RPMI7951 (cell line): ENCODE measurements around the gene AP5B1. TPM values are rescaled to one million over a fixed set of nuclear protein-coding genes. Genes with fewer than 3 reads are reported as not detected.
"Not testable (repeated sequence)": the region's sequence is repeated elsewhere in the genome, so short reads cannot be mapped to it uniquely, and the experiment has no call there.

ENCODE experiments used
- DNase-seq: peaks from one replicate; pipeline ENCODE4 v3.0.0-alpha.2; 2012; ENCODE audit warnings: low read depth
- total RNA-seq: library from RNA; depleted of rRNA; stranded (reverse); fragments of >200 nt; shearing (Covaris generic); gene quantifications from 2 replicates; pipeline ENCODE4 v1.2.3, GENCODE V29; 2014; rRNA removed

AP5B1 gene
- total RNA-seq, 1 experiment from 2014 or later = 4.2 TPM

DNA sequence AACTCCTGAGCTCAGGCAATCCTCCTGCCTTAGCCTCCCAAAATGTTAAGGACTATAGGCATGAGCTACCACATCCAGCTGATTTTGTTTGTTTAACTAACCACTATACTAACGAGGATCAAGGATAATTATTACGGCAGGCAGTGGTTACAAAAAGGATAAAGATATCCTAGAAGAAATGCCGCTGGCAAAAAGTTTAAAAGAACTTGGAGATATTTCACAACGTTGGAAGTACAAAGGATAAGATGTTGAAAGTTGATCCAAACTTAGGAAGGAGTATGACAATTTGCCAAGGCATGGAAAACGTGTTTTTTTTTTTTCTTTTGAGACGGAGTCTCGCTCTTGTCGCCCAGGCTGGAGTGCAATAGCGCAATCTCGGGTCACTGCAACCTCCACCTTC is 13.4 kb downstream of the AP5B1 start:
- peak; percentile 93 for DNase-seq

DNA sequence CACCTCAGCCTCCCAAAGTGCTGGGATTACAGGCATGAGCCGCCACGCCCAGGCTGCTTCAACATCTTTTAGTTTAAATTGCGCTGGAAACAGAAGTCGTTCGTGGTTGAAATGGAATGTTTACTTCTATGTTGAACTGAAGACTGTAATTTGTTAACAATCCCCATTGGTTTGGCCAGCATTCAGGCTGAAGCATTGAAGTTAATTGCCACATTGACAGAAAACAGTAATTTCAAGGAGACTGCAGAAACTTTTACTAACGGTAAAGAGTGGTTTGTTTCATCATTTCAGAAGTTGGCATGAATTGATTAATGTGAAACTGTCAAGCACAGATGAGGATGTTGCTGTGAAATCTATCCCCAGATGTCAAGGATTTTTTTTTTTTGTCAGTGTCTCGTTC is 14.2 kb downstream of the AP5B1 start:
- DNase-seq = peak; percentile 91

DNA sequence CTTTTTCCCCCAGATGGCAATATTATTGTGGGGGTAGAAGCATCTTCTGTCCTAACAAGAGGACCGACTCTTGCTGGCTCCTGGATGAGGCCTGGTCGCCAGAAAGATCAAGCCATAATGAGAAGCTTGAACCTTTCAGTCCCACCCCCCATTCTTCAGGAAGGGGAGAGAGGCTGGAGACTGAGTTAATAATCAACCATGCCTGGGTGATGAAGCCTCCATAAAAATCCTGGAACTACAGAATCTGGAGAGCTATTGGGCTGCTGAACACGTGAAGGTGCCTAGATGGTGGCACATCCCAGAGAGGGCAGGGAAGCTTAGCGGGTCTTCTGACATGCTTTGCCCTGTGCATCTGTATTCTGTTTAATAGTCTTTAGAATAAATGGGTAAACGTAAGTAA is 16.3 kb downstream of the AP5B1 start:
- no peak for DNase-seq

DNA sequence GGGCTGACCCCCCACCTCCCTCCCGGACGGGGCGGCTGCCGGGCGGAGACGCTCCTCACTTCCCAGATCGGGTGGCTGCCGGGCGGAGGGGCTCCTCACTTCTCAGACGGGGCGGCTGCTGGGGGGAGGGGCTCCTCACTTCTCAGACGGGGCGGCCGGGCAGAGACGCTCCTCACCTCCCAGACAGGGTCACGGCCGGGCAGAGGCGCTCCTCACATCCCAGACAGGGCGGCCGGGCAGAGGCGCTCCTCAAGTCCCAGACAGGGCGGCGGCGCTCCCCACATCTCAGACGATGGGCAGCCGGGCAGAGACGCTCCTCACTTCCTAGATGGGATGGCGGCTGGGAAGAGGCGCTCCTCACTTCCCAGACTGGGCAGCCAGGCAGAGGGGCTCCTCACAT is 18.0 kb downstream of the AP5B1 start:
- DNase-seq = not testable (repeated sequence)

DNA sequence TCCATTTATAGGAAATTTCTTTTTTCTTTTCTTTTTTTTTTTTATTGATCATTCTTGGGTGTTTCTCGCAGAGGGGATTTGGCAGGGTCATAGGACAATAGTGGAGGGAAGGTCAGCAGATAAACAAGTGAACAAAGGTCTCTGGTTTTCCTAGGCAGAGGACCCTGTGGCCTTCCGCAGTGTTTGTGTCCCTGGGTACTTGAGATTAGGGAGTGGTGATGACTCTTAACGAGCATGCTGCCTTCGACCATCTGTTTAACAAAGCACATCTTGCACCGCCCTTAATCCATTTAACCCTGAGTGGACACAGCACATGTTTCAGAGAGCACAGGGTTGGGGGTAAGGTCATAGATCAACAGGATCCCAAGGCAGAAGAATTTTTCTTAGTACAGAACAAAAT is 18.6 kb downstream of the AP5B1 start:
- DNase-seq = not testable (repeated sequence)

DNA sequence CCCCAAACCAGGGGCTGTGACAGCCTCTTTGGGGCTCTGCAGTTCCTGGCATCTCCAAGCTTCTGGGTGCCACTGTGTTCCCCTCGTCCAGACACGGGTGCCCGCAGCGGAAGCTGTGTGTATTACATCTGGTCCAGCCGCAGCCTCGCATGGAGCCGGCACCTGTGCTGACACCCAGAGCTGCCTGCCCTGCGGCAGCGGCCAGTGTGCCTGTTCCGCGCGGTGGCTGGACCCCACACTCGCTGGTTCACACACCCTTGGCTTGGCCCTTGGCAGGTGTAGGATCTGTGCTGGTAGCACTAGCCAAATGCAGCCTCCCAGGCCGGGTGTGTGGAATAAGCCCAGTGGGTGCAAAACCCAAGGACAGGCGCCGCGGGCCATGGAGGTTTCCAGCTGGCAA is 35.7 kb downstream of the AP5B1 start:
- no peak for DNase-seq

DNA sequence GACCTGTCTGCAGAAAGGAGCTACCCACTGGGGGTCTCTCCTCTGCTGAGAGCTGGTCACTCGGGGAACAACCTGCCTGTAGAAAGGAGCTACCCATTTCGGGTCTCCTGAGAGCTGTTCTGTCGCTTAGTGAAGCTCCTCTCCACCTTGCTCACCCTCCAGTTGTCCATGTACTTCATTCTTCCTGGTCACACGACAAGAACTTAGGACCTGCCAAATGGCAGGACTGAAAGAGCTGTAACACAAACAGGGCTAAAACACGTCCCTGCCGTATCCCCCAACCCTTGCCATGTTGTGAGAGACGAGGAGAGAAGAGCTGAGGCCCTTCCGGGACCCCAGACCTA is 36.1 kb downstream of the AP5B1 start:
- DNase-seq = no peak

DNA sequence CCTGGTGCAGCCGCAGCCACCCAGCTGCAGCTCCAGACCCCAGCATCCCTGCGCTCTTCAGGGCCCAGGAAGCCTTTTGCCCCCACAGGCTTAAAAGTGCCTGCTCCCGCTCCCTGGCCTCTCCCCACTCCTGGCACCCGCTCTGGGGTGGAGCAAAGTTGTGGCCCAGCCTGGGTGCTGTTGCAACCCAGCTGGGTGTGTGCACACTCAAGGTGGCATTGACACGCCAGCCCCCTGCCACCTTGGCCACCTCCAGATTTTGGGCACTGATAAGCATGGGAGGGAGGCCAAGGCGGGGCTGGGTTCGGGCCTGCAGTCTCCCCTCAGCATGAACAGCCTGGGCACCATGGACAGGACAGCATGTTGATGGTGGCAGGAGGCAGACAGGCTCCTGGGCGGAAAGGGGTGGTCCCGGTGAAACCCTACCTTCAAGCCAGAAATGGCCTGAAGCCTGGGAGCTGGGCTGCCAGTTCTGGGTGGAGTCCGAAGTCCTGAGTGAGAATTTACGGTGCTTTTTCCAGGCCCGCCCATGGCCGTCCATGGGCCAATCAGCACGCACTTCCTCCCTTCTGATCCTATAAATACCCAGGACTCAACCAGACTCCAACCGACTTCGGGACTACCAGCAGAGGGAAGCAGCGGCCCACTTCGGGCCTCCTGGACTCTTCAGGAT is 36.6 kb downstream of the AP5B1 start:
- peak; percentile 71 for DNase-seq

DNA sequence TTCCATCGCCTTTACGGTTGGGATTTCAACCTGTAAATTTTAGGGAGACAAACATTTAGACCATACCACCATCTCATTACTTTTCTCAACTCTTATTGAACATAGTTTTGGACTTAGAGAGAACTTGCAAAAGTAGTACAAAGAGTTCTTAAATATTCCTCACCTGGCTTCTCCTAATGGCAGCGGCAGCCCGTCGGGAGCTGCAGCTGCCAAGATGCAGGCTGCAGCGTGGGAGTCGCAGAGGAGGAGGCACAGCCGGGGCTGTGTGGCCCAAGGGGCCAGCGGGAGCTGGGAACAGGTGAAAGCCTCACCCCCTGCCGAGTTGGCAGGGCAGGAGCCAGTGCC is 37.1 kb downstream of the AP5B1 start:
- DNase-seq = no peak

DNA sequence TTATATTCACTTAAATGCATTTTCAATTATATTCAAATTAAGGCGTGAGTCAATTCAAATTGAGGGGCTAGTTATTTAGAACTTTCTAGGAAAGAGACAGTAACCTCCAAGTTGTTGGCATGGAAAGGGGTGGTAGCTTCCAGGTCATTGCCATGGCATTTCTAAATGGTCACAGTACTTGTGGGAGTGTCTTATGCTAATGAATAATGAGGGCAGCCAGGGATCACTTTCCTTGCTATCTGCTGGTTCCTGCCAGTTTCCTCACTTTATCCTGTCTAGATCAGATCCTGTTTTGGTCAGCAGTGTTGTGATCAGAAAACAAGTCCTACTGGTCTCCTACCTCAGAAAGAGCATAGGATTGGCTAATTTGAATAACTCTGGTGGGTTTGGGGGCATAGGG is 38.4 kb downstream of the AP5B1 start:
- no peak for DNase-seq

DNA sequence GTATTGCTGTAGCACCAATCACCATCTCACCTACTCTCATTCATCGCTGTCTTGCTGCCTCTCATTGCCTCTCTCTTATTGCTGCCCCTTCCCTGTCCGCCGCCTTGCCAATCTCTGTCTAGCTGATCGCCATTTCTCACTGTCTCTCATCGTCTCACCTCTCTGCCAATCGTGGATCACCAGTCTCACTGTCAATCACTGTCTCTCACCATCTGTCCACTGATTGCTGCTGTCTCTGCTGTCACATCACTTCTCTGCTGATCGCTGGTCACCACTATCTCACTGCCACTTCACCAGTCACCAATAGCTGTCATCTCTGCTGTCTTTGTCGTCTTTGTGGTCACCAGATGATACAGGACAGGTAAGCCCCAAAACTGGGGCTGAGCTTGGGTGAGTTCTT is 39.6 kb downstream of the AP5B1 start:
- no peak for DNase-seq

DNA sequence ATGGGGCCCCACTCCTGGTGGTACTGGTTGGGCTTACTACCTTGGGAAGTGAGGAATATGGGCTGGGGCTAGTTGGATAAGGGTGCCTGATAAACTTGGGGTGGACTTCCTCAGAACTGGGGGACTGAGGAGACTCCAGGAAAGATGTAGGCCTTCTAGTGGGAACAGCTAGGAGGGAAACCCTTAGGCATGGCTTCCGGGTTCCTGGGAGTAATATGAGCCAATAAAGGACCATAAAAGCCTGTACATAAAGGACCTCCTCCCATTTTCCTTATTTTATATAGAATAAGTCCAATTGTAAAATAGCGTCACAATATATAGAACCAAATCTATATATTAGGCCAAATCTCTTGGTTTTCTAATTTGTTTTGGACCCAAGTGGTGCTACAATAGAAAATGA is 41.8 kb downstream of the AP5B1 start:
- DNase-seq = no peak

DNA sequence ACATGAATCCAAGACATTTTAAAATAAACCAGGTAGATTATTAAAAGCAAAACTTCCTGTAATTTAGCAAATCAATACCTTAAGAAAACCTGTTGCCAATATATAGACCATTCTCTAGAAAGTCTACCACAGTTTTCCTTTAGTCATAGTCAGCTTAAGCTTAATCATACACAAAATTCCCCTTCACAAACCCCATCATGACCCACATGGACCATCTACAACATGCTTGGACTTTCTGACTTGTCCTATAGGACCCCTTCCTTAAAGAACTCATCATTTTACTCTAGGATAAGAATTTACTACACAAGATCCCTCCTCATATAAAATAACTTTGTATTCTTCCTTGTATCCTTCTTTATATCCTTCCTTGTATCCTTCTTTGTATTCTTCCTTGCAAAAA is 44.0 kb downstream of the AP5B1 start:
- no peak for DNase-seq

DNA sequence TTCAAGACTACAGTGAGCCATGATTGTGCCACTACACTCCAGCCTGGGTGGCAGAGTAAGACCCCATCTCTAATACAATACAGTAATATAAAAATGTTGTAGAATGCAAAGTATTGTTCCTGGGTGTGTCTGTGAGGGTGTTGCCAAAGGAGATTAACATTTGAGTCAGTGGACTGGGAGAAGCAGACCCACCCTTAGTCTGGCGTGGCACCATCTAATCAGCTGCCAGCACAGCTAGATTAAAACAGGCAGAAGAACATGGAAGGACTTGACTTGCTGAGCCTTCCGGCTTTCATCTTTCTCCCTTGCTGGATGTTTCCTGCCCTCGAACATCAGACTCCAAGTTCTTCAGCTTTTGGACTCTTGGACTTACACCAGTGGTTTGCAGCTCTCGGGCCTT is 45.7 kb downstream of the AP5B1 start:
- DNase-seq = not testable (repeated sequence)

DNA sequence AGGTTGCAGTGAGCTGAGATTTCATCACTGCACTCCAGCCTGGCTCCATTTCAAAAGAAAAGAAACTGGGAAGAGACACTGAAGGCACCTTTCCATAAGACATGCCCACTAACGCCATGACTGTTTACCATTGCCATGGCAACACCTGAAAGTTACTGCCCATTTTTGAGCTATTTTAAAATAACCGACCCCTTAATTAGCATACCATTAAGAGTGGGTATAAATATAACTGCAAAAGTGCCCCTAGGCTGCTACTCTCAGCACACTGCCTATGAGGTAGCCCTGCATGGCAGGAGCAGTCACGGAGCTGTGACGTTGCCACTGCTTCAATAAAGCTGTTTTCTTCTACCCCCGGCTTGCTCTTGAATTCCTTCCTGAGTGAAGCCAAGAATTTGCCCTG is 50.3 kb downstream of the AP5B1 start:
- DNase-seq = no peak

DNA sequence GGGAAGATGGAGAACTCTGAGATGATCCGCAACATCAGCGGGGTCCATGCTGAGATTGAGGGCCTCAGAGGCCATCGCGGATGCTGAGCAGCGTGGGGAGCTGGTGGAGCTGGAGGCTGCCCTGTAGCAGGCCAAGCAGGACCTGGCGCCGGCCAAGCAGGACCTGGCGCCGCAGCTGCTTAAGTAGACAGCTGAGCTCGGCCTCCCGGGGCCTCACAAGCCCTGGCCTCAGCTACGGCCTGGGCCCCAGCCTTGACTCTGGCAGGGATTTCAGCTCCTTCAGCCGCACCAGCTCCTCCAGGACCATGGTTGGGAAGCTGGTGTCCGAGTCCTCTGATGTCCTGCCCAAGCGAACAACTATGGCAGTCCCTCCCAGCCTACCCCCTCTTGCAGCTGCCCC is 52.9 kb downstream of the AP5B1 start:
- no peak for DNase-seq

DNA sequence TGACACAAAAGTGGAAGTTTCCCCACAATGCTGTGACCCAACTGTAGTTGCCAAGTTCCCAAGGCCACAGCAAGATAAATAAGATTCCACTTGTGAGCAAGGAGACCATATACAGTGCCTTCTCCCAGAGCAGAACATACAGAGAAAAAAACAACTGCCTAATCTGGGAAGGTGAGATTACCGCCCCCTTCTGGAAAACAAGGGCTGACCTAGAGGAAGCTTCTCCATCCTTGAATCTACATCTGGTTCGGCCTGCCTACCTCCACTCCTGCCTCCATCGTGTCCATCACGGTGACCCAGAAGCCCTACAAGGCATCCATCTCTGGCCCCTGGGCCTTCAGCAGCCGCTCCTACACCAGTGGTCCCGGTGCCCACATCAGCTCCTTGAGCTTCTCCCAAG is 54.1 kb downstream of the AP5B1 start:
- DNase-seq = no peak

Other genes starting within 250 kb of the AP5B1 start
- 20.9 and 38.4 TPM in 2 replicates for gene LTBP3, start 222.6 kb downstream of the AP5B1 start, total RNA-seq
- 87.7 and 98.0 TPM in 2 replicates for gene ZNRD2, start 210.5 kb downstream of the AP5B1 start, total RNA-seq
- 36.9 and 43.1 TPM in 2 replicates for gene FAM89B, start 208.4 kb downstream of the AP5B1 start, total RNA-seq
- gene EHBP1L1, start 204.9 kb downstream of the AP5B1 start, total RNA-seq = 22.8 and 47.8 TPM in 2 replicates
- gene KCNK7, start 185.2 kb downstream of the AP5B1 start, total RNA-seq = not detected in 2 replicates
- 11.8 and 24.2 TPM in 2 replicates for gene MAP3K11, start 166.8 kb downstream of the AP5B1 start, total RNA-seq
- 9.1 and 11.9 TPM in 2 replicates for gene PCNX3, start 165.2 kb downstream of the AP5B1 start, total RNA-seq
- gene SIPA1, start 142.9 kb downstream of the AP5B1 start, total RNA-seq = 16.7 and 21.2 TPM in 2 replicates
- gene RELA, start 118.1 kb downstream of the AP5B1 start, total RNA-seq = 33.3 and 34.2 TPM in 2 replicates
- 36.8 and 47.9 TPM in 2 replicates for gene KAT5, start 68.7 kb downstream of the AP5B1 start, total RNA-seq
- 38.3 and 54.8 TPM in 2 replicates for gene RNASEH2C, start 60.2 kb downstream of the AP5B1 start, total RNA-seq
- not detected in 2 replicates for gene OVOL1, start 6.1 kb upstream of the AP5B1 start, total RNA-seq
- gene SNX32, start 53.0 kb upstream of the AP5B1 start, total RNA-seq = 0.20 TPM in 1 of 2 replicates, not detected in the other
- gene CFL1, start 77.2 kb upstream of the AP5B1 start, total RNA-seq = 2,043 and 2,212 TPM in 2 replicates
- gene MUS81, start 79.5 kb upstream of the AP5B1 start, total RNA-seq = 38.9 and 40.6 TPM in 2 replicates
- 5.4 and 8.4 TPM in 2 replicates for gene EFEMP2, start 91.8 kb upstream of the AP5B1 start, total RNA-seq
- 5.4 and 8.9 TPM in 2 replicates for gene CTSW, start 98.9 kb upstream of the AP5B1 start, total RNA-seq
- gene FIBP, start 107.5 kb upstream of the AP5B1 start, total RNA-seq = 141 and 145 TPM in 2 replicates
- 34.7 and 61.6 TPM in 2 replicates for gene CCDC85B, start 109.7 kb upstream of the AP5B1 start, total RNA-seq
- gene FOSL1, start 119.4 kb upstream of the AP5B1 start, total RNA-seq = 158 and 232 TPM in 2 replicates
- gene C11orf68, start 138.1 kb upstream of the AP5B1 start, total RNA-seq = 31.1 and 37.5 TPM in 2 replicates
- 405 and 548 TPM in 2 replicates for gene DRAP1, start 138.4 kb upstream of the AP5B1 start, total RNA-seq
- not detected in 2 replicates for gene TSGA10IP, start 164.5 kb upstream of the AP5B1 start, total RNA-seq
- 39.4 and 58.1 TPM in 2 replicates for gene SART1, start 180.8 kb upstream of the AP5B1 start, total RNA-seq
- gene EIF1AD, start 221.2 kb upstream of the AP5B1 start, total RNA-seq = 38.4 and 42.7 TPM in 2 replicates
- 66.9 and 101 TPM in 2 replicates for gene BANF1, start 221.5 kb upstream of the AP5B1 start, total RNA-seq
- 0.60 and 1.5 TPM in 2 replicates for gene CST6, start 231.0 kb upstream of the AP5B1 start, total RNA-seq
- gene CATSPER1, start 245.5 kb upstream of the AP5B1 start, total RNA-seq = 0.20 and 0.36 TPM in 2 replicates